Chondrocyte (in vitro differentiated cells): Measurements from ENCODE around the gene NOX5. TPM values are rescaled to one million over a fixed set of nuclear protein-coding genes. Genes with fewer than 3 reads are reported as not detected.

Experiments
- DNase-seq: peaks from one replicate; pipeline ENCODE4 v3.0.0; 2021; ENCODE audit warnings: mixed read lengths, low spot score
- H3K27ac Mint-ChIP-seq: one replicate; pipeline ENCODE4 v1.8.0; 2021; ENCODE audit warnings: mild to moderate bottlenecking, moderate library complexity, mixed read lengths; ENCODE audit not compliant: unreplicated experiment
- H3K27me3 Mint-ChIP-seq: 2 replicates; pipeline ENCODE4 v1.8.0; 2021; ENCODE audit warnings: low read depth, mixed read lengths
- H3K36me3 Mint-ChIP-seq: 2 replicates; pipeline ENCODE4 v1.8.0; 2021; ENCODE audit warnings: low read depth, mixed read lengths
- H3K4me1 Mint-ChIP-seq: 2 replicates; pipeline ENCODE4 v1.8.0; 2021; ENCODE audit warnings: low read depth, mild to moderate bottlenecking, mixed read lengths
- H3K4me3 Mint-ChIP-seq: one replicate; pipeline ENCODE4 v1.8.0; 2021; ENCODE audit warnings: mild to moderate bottlenecking, moderate library complexity, mixed read lengths; ENCODE audit not compliant: unreplicated experiment
- H3K9me3 Mint-ChIP-seq: 2 replicates; pipeline ENCODE4 v1.8.0; 2021; ENCODE audit warnings: low read depth, mixed read lengths
- total RNA-seq: library from RNA; stranded (reverse); gene quantifications from 3 replicates; pipeline ENCODE4 v1.2.1, GENCODE V29; 2021
- TF ChIP-seq, protein P1 (sequence below): fragments of 200-600 bp; sonication (generic); IDR thresholded peaks from 2 replicates; pipeline ENCODE4 v1.5.0; 2021; ENCODE audit warnings: antibody characterized with exemption, mild to moderate bottlenecking, moderate library complexity

NOX5 gene
- total RNA-seq, 1 donor from 2014 or later = not detected

- Mint-ChIP-seq H3K27me3 (no peaks in the 10 kb centered on the region), H3K9me3 (no peaks in the 10 kb centered on the region), H3K4me1 (peaks cover 3% of the 10 kb centered on the region), H3K27ac (no peak overlapping the region), H3K4me3 (no peak overlapping the region), H3K36me3 (no peaks in the 10 kb centered on the region)
- TF ChIP-seq, protein P1, sequence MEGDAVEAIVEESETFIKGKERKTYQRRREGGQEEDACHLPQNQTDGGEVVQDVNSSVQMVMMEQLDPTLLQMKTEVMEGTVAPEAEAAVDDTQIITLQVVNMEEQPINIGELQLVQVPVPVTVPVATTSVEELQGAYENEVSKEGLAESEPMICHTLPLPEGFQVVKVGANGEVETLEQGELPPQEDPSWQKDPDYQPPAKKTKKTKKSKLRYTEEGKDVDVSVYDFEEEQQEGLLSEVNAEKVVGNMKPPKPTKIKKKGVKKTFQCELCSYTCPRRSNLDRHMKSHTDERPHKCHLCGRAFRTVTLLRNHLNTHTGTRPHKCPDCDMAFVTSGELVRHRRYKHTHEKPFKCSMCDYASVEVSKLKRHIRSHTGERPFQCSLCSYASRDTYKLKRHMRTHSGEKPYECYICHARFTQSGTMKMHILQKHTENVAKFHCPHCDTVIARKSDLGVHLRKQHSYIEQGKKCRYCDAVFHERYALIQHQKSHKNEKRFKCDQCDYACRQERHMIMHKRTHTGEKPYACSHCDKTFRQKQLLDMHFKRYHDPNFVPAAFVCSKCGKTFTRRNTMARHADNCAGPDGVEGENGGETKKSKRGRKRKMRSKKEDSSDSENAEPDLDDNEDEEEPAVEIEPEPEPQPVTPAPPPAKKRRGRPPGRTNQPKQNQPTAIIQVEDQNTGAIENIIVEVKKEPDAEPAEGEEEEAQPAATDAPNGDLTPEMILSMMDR = no peak
- DNase-seq = no peak
Measured at GRCh38 chr15:69027976-69028518, 13.6 kb downstream of the NOX5 start.

- DNase-seq = no peak
Measured at GRCh38 chr15:69031013-69032001, 16.8 kb downstream of the NOX5 start.

GRCh38 chr15:69032031-69032430 lies 17.5 kb downstream of the NOX5 start:
- H3K27me3 Mint-ChIP-seq = no peaks in the 10 kb centered on the region
- peaks cover 8% of the 10 kb centered on the region for H3K4me1 Mint-ChIP-seq
- H3K9me3 Mint-ChIP-seq = no peaks in the 10 kb centered on the region
- no peak overlapping the region for H3K27ac Mint-ChIP-seq
- H3K36me3 Mint-ChIP-seq = no peaks in the 10 kb centered on the region
- no peak for DNase-seq
- peak overlapping the region; percentile 58 for H3K4me3 Mint-ChIP-seq
- TF ChIP-seq, protein P1 = no peak

More at GRCh38 chr15:69031013-69032001, 16.8 kb downstream of the NOX5 start:
- Mint-ChIP-seq H3K9me3 (no peaks in the 10 kb centered on the region), H3K4me1 (peaks cover 8% of the 10 kb centered on the region), H3K27me3 (no peaks in the 10 kb centered on the region), H3K27ac (no peak overlapping the region), H3K36me3 (no peaks in the 10 kb centered on the region), H3K4me3 (peak overlapping the region; percentile 58)
- TF ChIP-seq, protein P1 = peak; percentile 83

DNA sequence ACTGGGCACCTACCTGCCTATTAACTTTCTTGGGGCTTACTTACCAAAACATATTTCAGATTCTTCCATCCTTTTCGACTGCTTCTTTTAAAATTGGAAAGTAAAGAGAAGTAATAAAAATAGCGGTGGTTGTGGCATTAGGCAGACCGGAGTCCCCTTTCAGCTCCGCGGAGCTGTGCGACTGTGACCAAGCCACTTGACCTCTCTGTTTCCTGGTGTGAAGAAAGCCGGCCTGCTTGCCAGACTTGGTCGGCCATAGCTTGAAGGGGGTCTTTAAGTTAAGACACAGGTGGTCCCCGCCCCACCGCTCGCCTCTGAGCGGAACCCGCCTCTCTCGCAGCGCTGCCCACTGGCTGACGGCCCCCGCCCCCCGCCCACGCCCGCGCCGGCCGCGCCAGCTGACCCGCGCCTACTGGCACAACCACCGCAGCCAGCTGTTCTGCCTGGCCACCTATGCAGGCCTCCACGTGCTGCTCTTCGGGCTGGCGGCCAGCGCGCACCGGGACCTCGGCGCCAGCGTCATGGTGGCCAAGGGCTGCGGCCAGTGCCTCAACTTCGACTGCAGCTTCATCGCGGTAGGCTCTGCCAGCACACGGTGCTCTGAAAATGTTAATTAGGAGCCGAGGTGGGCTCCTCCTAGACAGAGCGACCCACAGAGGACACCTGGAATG lies 18.3 kb downstream of the NOX5 start:
- Mint-ChIP-seq H3K9me3 (no peaks in the 10 kb centered on the region), H3K4me3 (no peak overlapping the region), H3K4me1 (peaks cover 8% of the 10 kb centered on the region), H3K36me3 (no peaks in the 10 kb centered on the region), H3K27me3 (peaks cover 5% of the 10 kb centered on the region), H3K27ac (no peak overlapping the region)
- no peak for DNase-seq
- TF ChIP-seq, protein P1 = no peak

GRCh38 chr15:69034352-69034751 lies 19.9 kb downstream of the NOX5 start:
- Mint-ChIP-seq H3K27ac (no peak overlapping the region), H3K4me3 (no peak overlapping the region), H3K27me3 (peaks cover 9% of the 10 kb centered on the region), H3K36me3 (no peaks in the 10 kb centered on the region), H3K4me1 (peaks cover 8% of the 10 kb centered on the region), H3K9me3 (no peaks in the 10 kb centered on the region)
- no peak for DNase-seq
- TF ChIP-seq, protein P1 = no peak
